K562 (cell line): ENCODE data around the gene TRIM60.

ENCODE experiments used
- EP300 ChIP-seq: IDR thresholded peaks from 2 replicates; pipeline ENCODE4 v1.6.1; 2012; ENCODE audit warnings: low read length, improper control_type of control experiment
- EZH2 ChIP-seq: IDR thresholded peaks from 2 replicates; pipeline ENCODE4 v1.6.1; 2012; ENCODE audit warnings: low read depth, mild to moderate bottlenecking, inconsistent platforms, low read length, borderline replicate concordance
- HDAC6 ChIP-seq: IDR thresholded peaks from 2 replicates; pipeline ENCODE4 v1.6.1; 2012; ENCODE audit warnings: low read depth, mild to moderate bottlenecking, control low read depth, inconsistent platforms, low read length, moderate library complexity
- HMGXB4 ChIP-seq: sonication (generic); formaldehyde crosslinking; IDR thresholded peaks from 2 replicates; pipeline ENCODE4 v1.8.1; 2023; ENCODE audit warnings: mild to moderate bottlenecking, missing genetic modification reagents
- IRF2 ChIP-seq: sonication (generic); formaldehyde crosslinking; IDR thresholded peaks from 2 replicates; pipeline ENCODE4 v1.8.1; 2022; ENCODE audit warnings: mild to moderate bottlenecking, missing genetic modification reagents
- JUN ChIP-seq, 2 experiments: sonication (generic) in 1 of 2; formaldehyde crosslinking in 1 of 2; IDR thresholded peaks; 2 replicates each; pipeline versions ENCODE4 v1.6.1 to v1.8.0; 2012 to 2022; ENCODE audit warnings: borderline replicate concordance in 2 of 2, mild to moderate bottlenecking in 2 of 2, improper control_type of control experiment in 1 of 2, low read depth in 1 of 2, low read length in 1 of 2, missing genetic modification reagents in 1 of 2
- NFATC3 ChIP-seq: fragments of 450-650 bp; IDR thresholded peaks from 2 replicates; pipeline ENCODE4 v1.6.1; 2017; ENCODE audit warnings: mild to moderate bottlenecking
- PATZ1 ChIP-seq: fragments of 250-450 bp; sonication (Bioruptor Pico); IDR thresholded peaks from 2 replicates; pipeline ENCODE4 v1.5.0; 2020; ENCODE audit warnings: mild to moderate bottlenecking, borderline replicate concordance
- SREBF2 ChIP-seq: sonication (generic); formaldehyde crosslinking; IDR thresholded peaks from 2 replicates; pipeline ENCODE4 v1.4.0; 2020; ENCODE audit warnings: mild to moderate bottlenecking, missing genetic modification reagents
- TEAD4 ChIP-seq, 2 experiments: sonication (generic) in 1 of 2; formaldehyde crosslinking in 1 of 2; IDR thresholded peaks; 2 replicates each; pipeline versions ENCODE4 v1.6.1 to v1.8.0; 2012 to 2022; ENCODE audit warnings: borderline replicate concordance in 1 of 2, inconsistent platforms in 1 of 2, low read length in 1 of 2, mild to moderate bottlenecking in 1 of 2, missing genetic modification reagents in 1 of 2
- USF1 ChIP-seq: sonication (generic); formaldehyde crosslinking; IDR thresholded peaks from 2 replicates; pipeline ENCODE4 v1.9.0; 2022; ENCODE audit warnings: mild to moderate bottlenecking, missing genetic modification reagents
- ZEB2 ChIP-seq: fragments of 450-650 bp; IDR thresholded peaks from 2 replicates; pipeline ENCODE4 v1.6.1; 2016
- ZFX ChIP-seq: sonication (generic); formaldehyde crosslinking; IDR thresholded peaks from 2 replicates; pipeline ENCODE4 v1.8.0; 2022; ENCODE audit warnings: mild to moderate bottlenecking, missing genetic modification reagents, moderate library complexity
- TF ChIP-seq, protein P1 (sequence below): sonication (generic); formaldehyde crosslinking; IDR thresholded peaks from 2 replicates; pipeline ENCODE4 v1.9.0; 2022; ENCODE audit warnings: mild to moderate bottlenecking, missing genetic modification reagents

DNA sequence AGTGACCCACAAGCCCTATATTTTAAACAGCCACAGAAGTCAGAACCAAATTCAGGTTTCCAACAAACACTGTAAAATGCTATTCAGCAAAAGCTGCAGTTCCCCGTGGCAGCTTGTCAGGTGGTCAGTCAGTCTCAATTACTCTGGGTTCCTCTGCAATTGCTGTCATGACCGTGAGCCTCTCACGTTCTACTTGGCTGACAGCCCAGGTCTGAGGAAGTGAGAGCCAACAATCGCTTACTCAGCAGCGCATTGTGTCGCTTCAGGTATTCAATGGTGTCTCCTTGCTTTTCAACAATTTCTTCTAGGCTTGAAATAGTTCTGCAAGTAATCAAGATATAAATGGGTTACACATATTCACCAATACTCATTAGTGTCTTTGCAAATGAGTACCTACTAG is 47.7 kb downstream of the TRIM60 start:
- TF ChIP-seq, protein P1, sequence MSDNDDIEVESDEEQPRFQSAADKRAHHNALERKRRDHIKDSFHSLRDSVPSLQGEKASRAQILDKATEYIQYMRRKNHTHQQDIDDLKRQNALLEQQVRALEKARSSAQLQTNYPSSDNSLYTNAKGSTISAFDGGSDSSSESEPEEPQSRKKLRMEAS = no peak
- TF ChIP-seq HDAC6 = no peak
- no peak for TF ChIP-seq ZEB2
- no peak for TF ChIP-seq HMGXB4 (CRISPR knock-in tag)
- no peak for TF ChIP-seq JUN (IDR thresholded peaks at IDR 0.05; ENCODE audit: borderline replicate concordance, low read depth, low read length)
- TF ChIP-seq JUN (CRISPR knock-in tag; IDR thresholded peaks at IDR 0.05; ENCODE audit: borderline replicate concordance) = no peak
- no peak for TF ChIP-seq USF1 (CRISPR knock-in tag)
- no peak for TF ChIP-seq EP300
- no peak for TF ChIP-seq NFATC3
- no peak for TF ChIP-seq SREBF2
- no peak for TF ChIP-seq ZFX (CRISPR knock-in tag)
- TF ChIP-seq EZH2 = no peak
- TF ChIP-seq TEAD4 (IDR thresholded peaks at IDR 0.05; ENCODE audit: low read length) = no peak
- no peak for TF ChIP-seq TEAD4 (CRISPR knock-in tag; IDR thresholded peaks at IDR 0.05; ENCODE audit: borderline replicate concordance)
- no peak for TF ChIP-seq PATZ1
- no peak for TF ChIP-seq IRF2 (CRISPR knock-in tag)
